Brain microvascular endothelial cell (primary cell): ENCODE results near the gene PLD6.
"Not testable (repeated sequence)": the region's sequence is repeated elsewhere in the genome, so short reads cannot be mapped to it uniquely, and the experiment has no call there.

Experiments used
- DNase-seq: peaks from one replicate; pipeline ENCODE4 v3.0.0-alpha.2; 2020
- H3K27ac ChIP-seq: fragments of 250-450 bp; sonication (Bioruptor Pico); 2 replicates; pipeline ENCODE4 v1.5.1; 2020; ENCODE audit warnings: mild to moderate bottlenecking, moderate library complexity
- H3K27me3 ChIP-seq: fragments of 250-450 bp; sonication (Bioruptor Pico); replicated peaks from 2 replicates; pipeline ENCODE4 v1.5.1; 2020; ENCODE audit warnings: mild to moderate bottlenecking
- H3K36me3 ChIP-seq: fragments of 250-450 bp; sonication (Bioruptor Pico); replicated peaks from 2 replicates; pipeline ENCODE4 v1.5.1; 2020; ENCODE audit warnings: mild to moderate bottlenecking
- H3K4me3 ChIP-seq: 2 replicates; pipeline ENCODE4 v1.5.1; 2011; ENCODE audit warnings: low read depth, mild to moderate bottlenecking, control low read depth, low read length, moderate library complexity
- CTCF ChIP-seq: IDR thresholded peaks from 2 replicates; pipeline ENCODE4 v1.5.1; 2011; ENCODE audit warnings: low read depth, mild to moderate bottlenecking, moderate library complexity, low read length, control low read depth, inconsistent platforms; ENCODE audit errors: missing control alignments
- in situ Hi-C: cut with HindIII; loops from 2 replicates; pipeline ENCODE4 v1.10.0; 2017; ENCODE audit warnings: low sequenced_read_pairs, low pct_ligation_motif_present

The PLD6 gene

GRCh38 chr17:17161759-17162158, 44.4 kb downstream of the PLD6 start:
- Histone ChIP-seq H3K27me3 (no peaks in the 10 kb centered on the region), H3K27ac (no peak overlapping the region), H3K36me3 (peaks cover 86% of the 10 kb centered on the region), H3K4me3 (no peak overlapping the region)
- DNase-seq, result no peak
- in situ Hi-C loops, result no loop called here
- no peak for TF ChIP-seq CTCF

GRCh38 chr17:17161121-17161520, 45.0 kb downstream of the PLD6 start:
- Histone ChIP-seq H3K27me3 (no peaks in the 10 kb centered on the region), H3K4me3 (no peak overlapping the region), H3K27ac (no peak overlapping the region), H3K36me3 (peaks cover 85% of the 10 kb centered on the region)
- in situ Hi-C loops, result no loop called here
- no peak for TF ChIP-seq CTCF
- no peak for DNase-seq

GRCh38 chr17:17159571-17159970, 46.6 kb downstream of the PLD6 start:
- H3K4me3 ChIP-seq, result no peak overlapping the region
- no peak for TF ChIP-seq CTCF
- H3K27ac ChIP-seq, result no peak overlapping the region
- no peaks in the 10 kb centered on the region for H3K27me3 ChIP-seq
- peaks cover 84% of the 10 kb centered on the region for H3K36me3 ChIP-seq
- no peak for DNase-seq
- in situ Hi-C loops, result no loop called here

GRCh38 chr17:17158506-17158905, 47.6 kb downstream of the PLD6 start:
- in situ Hi-C loops, H3K27me3 ChIP-seq, H3K27ac ChIP-seq, H3K4me3 ChIP-seq, DNase-seq: not testable (repeated sequence)
- peaks cover 86% of the 10 kb centered on the region for H3K36me3 ChIP-seq

- no peak for DNase-seq
- no peak overlapping the region for H3K4me3 ChIP-seq
- in situ Hi-C loops, result no loop called here
- peaks cover 84% of the 10 kb centered on the region for H3K36me3 ChIP-seq
- H3K27ac ChIP-seq, result peak overlapping the region; percentile 76
- no peaks in the 10 kb centered on the region for H3K27me3 ChIP-seq
- no peak for TF ChIP-seq CTCF
Observed at GRCh38 chr17:17157041-17157440, 49.1 kb downstream of the PLD6 start.

- in situ Hi-C loops, result no loop called here
- Histone ChIP-seq H3K4me3 (no peak overlapping the region), H3K36me3 (peaks cover 79% of the 10 kb centered on the region), H3K27me3 (no peaks in the 10 kb centered on the region), H3K27ac (peak overlapping the region; percentile 76)
- DNase-seq, result peak; percentile 16
- no peak for TF ChIP-seq CTCF
Observed at GRCh38 chr17:17156511-17156910, 49.6 kb downstream of the PLD6 start.

- H3K27ac ChIP-seq, result peak overlapping the region; percentile 76
- H3K4me3 ChIP-seq, result no peak overlapping the region
- in situ Hi-C loops, result no loop called here
- no peaks in the 10 kb centered on the region for H3K27me3 ChIP-seq
- TF ChIP-seq CTCF, result no peak
- peak; percentile 62 for DNase-seq
- H3K36me3 ChIP-seq, result peaks cover 75% of the 10 kb centered on the region
Observed at GRCh38 chr17:17156107-17156506, 50.0 kb downstream of the PLD6 start.
